ENCODE results near the gene TRMT11. TPM values are rescaled to one million over a fixed set of nuclear protein-coding genes. Genes with fewer than 3 reads are reported as not detected.

The TRMT11 gene
- total and polyA plus RNA-seq, 4 donors = 9.9 to 46.1 (median 15.3) TPM

DNA sequence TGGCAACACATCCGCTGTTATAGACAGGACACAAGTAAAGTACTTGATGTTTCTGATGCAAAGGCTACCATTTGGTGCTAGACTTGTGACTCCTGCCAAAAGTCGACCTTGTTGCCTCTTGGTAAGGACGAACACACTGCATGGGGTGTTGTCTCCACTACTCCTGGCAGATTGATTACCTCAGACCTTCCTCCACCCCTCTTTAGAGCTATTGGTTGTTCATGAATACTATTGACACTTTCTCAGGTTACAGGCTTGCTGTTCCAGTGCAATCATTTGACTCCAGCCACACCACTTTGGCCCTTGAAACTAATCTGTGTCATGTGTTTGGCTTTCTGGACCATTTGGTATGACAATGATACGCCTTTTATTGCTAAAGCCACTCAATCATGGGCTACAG is 62.3 kb downstream of the TRMT11 start:
- Histone ChIP-seq H3K36me3 (ENCODE audit: control insufficient read depth in 4 of 4, insufficient read depth in 4 of 4, low read length in 4 of 4) (peaks cover 6 to 9% (median 8%) of the 10 kb centered on the region in 4 donors), H3K9ac (ENCODE audit: insufficient read depth in 1 of 2, low read length in 2 of 2) (no peak overlapping the region), H3K4me3 (no peak overlapping the region), H3K27ac (ENCODE audit: low read depth in 1 of 2, low read length in 1 of 2) (no peak overlapping the region), H3K9me3 (ENCODE audit: control insufficient read depth in 4 of 4, insufficient read depth in 3 of 4, low read length in 3 of 4) (peaks cover 0 to 2% (median 0%) of the 10 kb centered on the region in 4 donors), H3K4me1 (ENCODE audit: control insufficient read depth in 5 of 5, insufficient read depth in 5 of 5, low read length in 5 of 5) (no peaks in the 10 kb centered on the region), H3K27me3 (ENCODE audit: control insufficient read depth in 3 of 3, insufficient read depth in 3 of 3, low read length in 2 of 3) (no peaks in the 10 kb centered on the region)
- 91 to 93% methylated on average over 4 of the region's 4 CpGs for WGBS, 2 donors
- no peak for DNase-seq
- TF ChIP-seq, protein P1, sequence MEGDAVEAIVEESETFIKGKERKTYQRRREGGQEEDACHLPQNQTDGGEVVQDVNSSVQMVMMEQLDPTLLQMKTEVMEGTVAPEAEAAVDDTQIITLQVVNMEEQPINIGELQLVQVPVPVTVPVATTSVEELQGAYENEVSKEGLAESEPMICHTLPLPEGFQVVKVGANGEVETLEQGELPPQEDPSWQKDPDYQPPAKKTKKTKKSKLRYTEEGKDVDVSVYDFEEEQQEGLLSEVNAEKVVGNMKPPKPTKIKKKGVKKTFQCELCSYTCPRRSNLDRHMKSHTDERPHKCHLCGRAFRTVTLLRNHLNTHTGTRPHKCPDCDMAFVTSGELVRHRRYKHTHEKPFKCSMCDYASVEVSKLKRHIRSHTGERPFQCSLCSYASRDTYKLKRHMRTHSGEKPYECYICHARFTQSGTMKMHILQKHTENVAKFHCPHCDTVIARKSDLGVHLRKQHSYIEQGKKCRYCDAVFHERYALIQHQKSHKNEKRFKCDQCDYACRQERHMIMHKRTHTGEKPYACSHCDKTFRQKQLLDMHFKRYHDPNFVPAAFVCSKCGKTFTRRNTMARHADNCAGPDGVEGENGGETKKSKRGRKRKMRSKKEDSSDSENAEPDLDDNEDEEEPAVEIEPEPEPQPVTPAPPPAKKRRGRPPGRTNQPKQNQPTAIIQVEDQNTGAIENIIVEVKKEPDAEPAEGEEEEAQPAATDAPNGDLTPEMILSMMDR (IDR thresholded peaks at IDR 0.05; ENCODE audit: control extremely low read depth, extremely low read depth) = no peak
- ATAC-seq (ENCODE audit: insufficient read depth, low FRiP score) = no peak

DNA sequence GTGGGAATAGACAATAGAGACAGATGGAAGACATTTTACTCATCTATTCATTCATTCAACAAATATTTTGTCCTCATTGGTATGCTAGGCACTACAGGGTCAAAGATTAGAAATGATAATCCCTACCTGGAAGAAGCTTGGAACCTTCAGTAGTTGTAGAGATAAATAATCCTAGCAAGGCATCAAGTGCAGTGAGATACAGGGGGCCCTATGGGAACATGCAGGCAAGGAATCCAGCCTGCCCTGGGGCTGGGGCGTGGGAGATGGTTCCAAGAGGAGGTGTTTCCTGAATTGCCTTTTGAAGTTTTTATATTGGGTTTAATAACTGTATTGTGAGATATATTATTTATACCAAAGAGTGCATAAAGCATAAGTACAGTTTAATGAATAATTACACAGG is 64.5 kb downstream of the TRMT11 start:
- Histone ChIP-seq H3K9me3 (ENCODE audit: control insufficient read depth in 4 of 4, insufficient read depth in 3 of 4, low read length in 3 of 4) (peaks cover 0 to 2% (median 0%) of the 10 kb centered on the region in 4 donors), H3K9ac (ENCODE audit: insufficient read depth in 1 of 2, low read length in 2 of 2) (no peak overlapping the region), H3K4me1 (ENCODE audit: control insufficient read depth in 5 of 5, insufficient read depth in 5 of 5, low read length in 5 of 5) (no peaks in the 10 kb centered on the region), H3K27me3 (ENCODE audit: control insufficient read depth in 3 of 3, insufficient read depth in 3 of 3, low read length in 2 of 3) (no peaks in the 10 kb centered on the region), H3K4me3 (no peak overlapping the region), H3K27ac (ENCODE audit: low read depth in 1 of 2, low read length in 1 of 2) (no peak overlapping the region), H3K36me3 (ENCODE audit: control insufficient read depth in 4 of 4, insufficient read depth in 4 of 4, low read length in 4 of 4) (peaks cover 6% of the 10 kb centered on the region in 4 donors)
- TF ChIP-seq, protein P1 (IDR thresholded peaks at IDR 0.05; ENCODE audit: control extremely low read depth, extremely low read depth) = no peak
- ATAC-seq (ENCODE audit: insufficient read depth, low FRiP score) (no peak), DNase-seq (no peak)
- 96 to 98% methylated on average over 1 of the region's 1 CpG for WGBS, 2 donors

DNA sequence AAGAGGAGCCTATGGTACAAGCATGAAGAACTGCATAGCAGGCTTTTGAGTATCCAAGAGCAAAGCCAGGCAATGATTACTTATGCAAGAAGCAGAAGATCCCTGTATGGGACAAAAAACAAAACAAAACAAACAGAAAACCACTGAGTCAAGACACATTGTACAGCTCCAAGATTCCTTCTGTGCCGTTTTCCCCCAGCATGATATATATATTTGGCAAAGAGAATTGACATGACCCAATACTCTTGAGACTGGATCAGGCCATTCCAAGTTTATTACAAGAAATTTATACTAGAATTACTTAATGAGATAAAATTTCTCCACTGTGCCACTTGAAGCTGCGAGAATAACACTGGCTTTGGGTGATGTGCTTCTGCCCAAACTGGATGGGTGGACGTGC is 65.5 kb downstream of the TRMT11 start:
- H3K4me1 ChIP-seq (ENCODE audit: control insufficient read depth in 5 of 5, insufficient read depth in 5 of 5, low read length in 5 of 5) = no peaks in the 10 kb centered on the region
- ATAC-seq (ENCODE audit: insufficient read depth, low FRiP score) = no peak

More for the DNA sequence above, 65.5 kb downstream of the TRMT11 start:
- 90 to 95% methylated on average over 3 of the region's 3 CpGs for WGBS, 2 donors
- Histone ChIP-seq H3K9ac (ENCODE audit: insufficient read depth in 1 of 2, low read length in 2 of 2) (no peak overlapping the region), H3K27me3 (ENCODE audit: control insufficient read depth in 3 of 3, insufficient read depth in 3 of 3, low read length in 2 of 3) (no peaks in the 10 kb centered on the region), H3K9me3 (ENCODE audit: control insufficient read depth in 4 of 4, insufficient read depth in 3 of 4, low read length in 3 of 4) (peaks cover 0 to 2% (median 0%) of the 10 kb centered on the region in 4 donors), H3K27ac (ENCODE audit: low read depth in 1 of 2, low read length in 1 of 2) (no peak overlapping the region), H3K4me3 (no peak overlapping the region), H3K36me3 (ENCODE audit: control insufficient read depth in 4 of 4, insufficient read depth in 4 of 4, low read length in 4 of 4) (peaks cover 6% of the 10 kb centered on the region in 4 donors)
- TF ChIP-seq, protein P1 (IDR thresholded peaks at IDR 0.05; ENCODE audit: control extremely low read depth, extremely low read depth) = no peak
- DNase-seq = no peak

All from lung (tissue), 12 donors.